ENCODE results near the gene DMTF1. TPM values are rescaled to one million over a fixed set of nuclear protein-coding genes. Genes with fewer than 3 reads are reported as not detected.
A peak's percentile ranks its signal among the peaks of the same experiment; 100 is the strongest.

The DMTF1 gene
- total RNA-seq, 2 donors from 2014 or later: 25.7 to 26.9 TPM

- no peak for DNase-seq (ENCODE audit: low spot score)
- H3K4me3 ChIP-seq: no peak overlapping the region
- H3K4me1 ChIP-seq: no peaks in the 10 kb centered on the region
- TF ChIP-seq, protein P1, sequence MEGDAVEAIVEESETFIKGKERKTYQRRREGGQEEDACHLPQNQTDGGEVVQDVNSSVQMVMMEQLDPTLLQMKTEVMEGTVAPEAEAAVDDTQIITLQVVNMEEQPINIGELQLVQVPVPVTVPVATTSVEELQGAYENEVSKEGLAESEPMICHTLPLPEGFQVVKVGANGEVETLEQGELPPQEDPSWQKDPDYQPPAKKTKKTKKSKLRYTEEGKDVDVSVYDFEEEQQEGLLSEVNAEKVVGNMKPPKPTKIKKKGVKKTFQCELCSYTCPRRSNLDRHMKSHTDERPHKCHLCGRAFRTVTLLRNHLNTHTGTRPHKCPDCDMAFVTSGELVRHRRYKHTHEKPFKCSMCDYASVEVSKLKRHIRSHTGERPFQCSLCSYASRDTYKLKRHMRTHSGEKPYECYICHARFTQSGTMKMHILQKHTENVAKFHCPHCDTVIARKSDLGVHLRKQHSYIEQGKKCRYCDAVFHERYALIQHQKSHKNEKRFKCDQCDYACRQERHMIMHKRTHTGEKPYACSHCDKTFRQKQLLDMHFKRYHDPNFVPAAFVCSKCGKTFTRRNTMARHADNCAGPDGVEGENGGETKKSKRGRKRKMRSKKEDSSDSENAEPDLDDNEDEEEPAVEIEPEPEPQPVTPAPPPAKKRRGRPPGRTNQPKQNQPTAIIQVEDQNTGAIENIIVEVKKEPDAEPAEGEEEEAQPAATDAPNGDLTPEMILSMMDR (IDR thresholded peaks at IDR 0.05): no peak
- no peak overlapping the region for H3K27ac ChIP-seq
- H3K27me3 ChIP-seq: no peaks in the 10 kb centered on the region
- no peaks in the 10 kb centered on the region for H3K9me3 ChIP-seq
- H3K36me3 ChIP-seq: peaks cover 95% of the 10 kb centered on the region
These were observed 38.5 kb downstream of the DMTF1 start for GRCh38 chr7:87190783-87191182.

- Histone ChIP-seq H3K27me3 (no peaks in the 10 kb centered on the region), H3K36me3 (peaks cover 97% of the 10 kb centered on the region), H3K4me1 (no peaks in the 10 kb centered on the region), H3K9me3 (no peaks in the 10 kb centered on the region), H3K4me3 (no peak overlapping the region), H3K27ac (no peak overlapping the region)
- TF ChIP-seq, protein P1 (IDR thresholded peaks at IDR 0.05): no peak
- DNase-seq (ENCODE audit: low spot score): no peak
These were observed 40.7 kb downstream of the DMTF1 start for GRCh38 chr7:87192784-87193487.

- DNase-seq (ENCODE audit: low spot score): no peak
- peaks cover 96% of the 10 kb centered on the region for H3K36me3 ChIP-seq
- H3K27ac ChIP-seq: no peak overlapping the region
- peaks cover 0 to 1% of the 10 kb centered on the region in 2 donors for H3K4me1 ChIP-seq
- H3K9me3 ChIP-seq: no peaks in the 10 kb centered on the region
- no peak overlapping the region for H3K4me3 ChIP-seq
- H3K27me3 ChIP-seq: no peaks in the 10 kb centered on the region
- TF ChIP-seq, protein P1 (IDR thresholded peaks at IDR 0.05): no peak
These were observed 41.7 kb downstream of the DMTF1 start for GRCh38 chr7:87193912-87194311.

GRCh38 chr7:87199241-87199640, 47.0 kb downstream of the DMTF1 start:
- Histone ChIP-seq H3K9me3 (peaks cover 0 to under 1% of the 10 kb centered on the region in 2 donors), H3K4me3 (no peak overlapping the region), H3K4me1 (peaks cover 0 to 26% of the 10 kb centered on the region in 2 donors), H3K27ac (no peak overlapping the region), H3K27me3 (no peaks in the 10 kb centered on the region), H3K36me3 (peaks cover 45% of the 10 kb centered on the region)
- TF ChIP-seq, protein P1 (IDR thresholded peaks at IDR 0.05): no peak
- DNase-seq (ENCODE audit: low spot score): no peak

GRCh38 chr7:87199700-87200450, 47.6 kb downstream of the DMTF1 start:
- DNase-seq (ENCODE audit: low spot score): no peak
- H3K4me3 ChIP-seq: no peak overlapping the region
- H3K9me3 ChIP-seq: peaks cover 0 to 6% of the 10 kb centered on the region in 2 donors
- TF ChIP-seq, protein P1 (IDR thresholded peaks at IDR 0.05): no peak
- peak overlapping the region in 1 of 2 donors; percentile 20 for H3K27ac ChIP-seq
- no peaks in the 10 kb centered on the region for H3K27me3 ChIP-seq
- H3K36me3 ChIP-seq: peaks cover 39% of the 10 kb centered on the region
- H3K4me1 ChIP-seq: peaks cover 0 to 26% of the 10 kb centered on the region in 2 donors

Measured in right atrium auricular region (tissue), 2 donors.